ENCODE data around the gene ESR2. TPM values are rescaled to one million over a fixed set of nuclear protein-coding genes. Genes with fewer than 3 reads are reported as not detected.

Gene ESR2
- total and polyA plus RNA-seq, 2 experiments from 2014 or later: 1.00 TPM; not detected in 1

- no peak overlapping the region for H3K4me3 ChIP-seq
- TF ChIP-seq EZH2 (IDR thresholded peaks at IDR 0.05; ENCODE audit: borderline replicate concordance) (no peak), EZH2phosphoT487 (IDR thresholded peaks at IDR 0.05; ENCODE audit: low read depth, severe bottlenecking, unreplicated experiment) (no peak)
- TF ChIP-seq, protein P1, sequence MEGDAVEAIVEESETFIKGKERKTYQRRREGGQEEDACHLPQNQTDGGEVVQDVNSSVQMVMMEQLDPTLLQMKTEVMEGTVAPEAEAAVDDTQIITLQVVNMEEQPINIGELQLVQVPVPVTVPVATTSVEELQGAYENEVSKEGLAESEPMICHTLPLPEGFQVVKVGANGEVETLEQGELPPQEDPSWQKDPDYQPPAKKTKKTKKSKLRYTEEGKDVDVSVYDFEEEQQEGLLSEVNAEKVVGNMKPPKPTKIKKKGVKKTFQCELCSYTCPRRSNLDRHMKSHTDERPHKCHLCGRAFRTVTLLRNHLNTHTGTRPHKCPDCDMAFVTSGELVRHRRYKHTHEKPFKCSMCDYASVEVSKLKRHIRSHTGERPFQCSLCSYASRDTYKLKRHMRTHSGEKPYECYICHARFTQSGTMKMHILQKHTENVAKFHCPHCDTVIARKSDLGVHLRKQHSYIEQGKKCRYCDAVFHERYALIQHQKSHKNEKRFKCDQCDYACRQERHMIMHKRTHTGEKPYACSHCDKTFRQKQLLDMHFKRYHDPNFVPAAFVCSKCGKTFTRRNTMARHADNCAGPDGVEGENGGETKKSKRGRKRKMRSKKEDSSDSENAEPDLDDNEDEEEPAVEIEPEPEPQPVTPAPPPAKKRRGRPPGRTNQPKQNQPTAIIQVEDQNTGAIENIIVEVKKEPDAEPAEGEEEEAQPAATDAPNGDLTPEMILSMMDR (IDR thresholded peaks at IDR 0.05; ENCODE audit: poor library complexity): no peak
- no peaks in the 10 kb centered on the region for H3K27me3 ChIP-seq
- no peak for DNase-seq (ENCODE audit: low spot score)
- H3K9me2 ChIP-seq (replicated peaks; ENCODE audit: insufficient read depth): no peaks in the 10 kb centered on the region
- H3K36me3 ChIP-seq (replicated peaks; ENCODE audit: insufficient read depth, low read depth): no peaks in the 10 kb centered on the region
- no peak overlapping the region for H2AFZ ChIP-seq
- H3K4me2 ChIP-seq: no peak overlapping the region
- H4K20me1 ChIP-seq (ENCODE audit: insufficient read depth, poor library complexity, severe bottlenecking): no peaks in the 10 kb centered on the region
- H3K27ac ChIP-seq: no peak overlapping the region
- H3K9me3 ChIP-seq (ENCODE audit: low read depth): no peaks in the 10 kb centered on the region
- no peaks in the 10 kb centered on the region for H3K79me2 ChIP-seq
- H3K4me1 ChIP-seq (ENCODE audit: insufficient read depth): peaks cover 16% of the 10 kb centered on the region
- WGBS (ENCODE audit: low lambda C conversion rate, missing lambda C conversion rate): 94% methylated on average over 13 of the region's 13 CpGs
Observed at GRCh38 chr14:64215978-64216377, 78.2 kb downstream of the ESR2 start.

DNA sequence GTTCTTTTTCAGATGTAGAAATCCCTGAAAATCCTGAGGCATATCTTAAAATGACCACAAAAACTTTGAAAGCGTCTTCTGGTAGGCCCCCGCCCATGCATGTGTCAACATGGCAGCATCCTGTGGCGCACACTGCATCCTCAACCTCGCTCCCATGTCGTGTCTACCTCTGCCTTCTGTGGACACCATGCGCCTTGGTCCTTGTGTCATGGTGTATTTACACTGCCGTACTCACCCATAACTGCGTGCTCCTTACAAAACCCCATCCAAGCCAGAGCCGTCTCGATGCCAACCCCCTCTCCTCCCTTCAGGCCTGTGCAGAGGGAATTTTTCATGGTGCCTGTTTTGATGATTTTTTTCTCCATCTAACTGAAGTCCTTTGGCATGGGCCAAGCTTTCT is 78.9 kb downstream of the ESR2 start:
- DNase-seq (ENCODE audit: low spot score): no peak
- Histone ChIP-seq H4K20me1 (ENCODE audit: insufficient read depth, poor library complexity, severe bottlenecking) (no peaks in the 10 kb centered on the region), H2AFZ (no peak overlapping the region), H3K79me2 (no peaks in the 10 kb centered on the region), H3K9me2 (replicated peaks; ENCODE audit: insufficient read depth) (no peaks in the 10 kb centered on the region), H3K36me3 (replicated peaks; ENCODE audit: insufficient read depth, low read depth) (no peaks in the 10 kb centered on the region), H3K9me3 (ENCODE audit: low read depth) (no peaks in the 10 kb centered on the region), H3K4me1 (ENCODE audit: insufficient read depth) (peaks cover 16% of the 10 kb centered on the region), H3K27ac (no peak overlapping the region), H3K4me3 (no peak overlapping the region), H3K4me2 (no peak overlapping the region), H3K27me3 (no peaks in the 10 kb centered on the region)
- WGBS (ENCODE audit: low lambda C conversion rate, missing lambda C conversion rate): 99% methylated on average over 10 of the region's 10 CpGs
- TF ChIP-seq EZH2 (IDR thresholded peaks at IDR 0.05; ENCODE audit: borderline replicate concordance) (no peak), EZH2phosphoT487 (IDR thresholded peaks at IDR 0.05; ENCODE audit: low read depth, severe bottlenecking, unreplicated experiment) (no peak)
- TF ChIP-seq, protein P1 (IDR thresholded peaks at IDR 0.05; ENCODE audit: poor library complexity): no peak

- no peaks in the 10 kb centered on the region for H3K27me3 ChIP-seq
- H3K9me3 ChIP-seq (ENCODE audit: low read depth): no peaks in the 10 kb centered on the region
- peak overlapping the region; percentile 14 for H3K4me2 ChIP-seq
- H3K9me2 ChIP-seq (replicated peaks; ENCODE audit: insufficient read depth): no peaks in the 10 kb centered on the region
- 93% methylated on average over 15 of the region's 15 CpGs for WGBS (ENCODE audit: low lambda C conversion rate, missing lambda C conversion rate)
- H3K27ac ChIP-seq: peak overlapping the region; percentile 84
- no peaks in the 10 kb centered on the region for H3K36me3 ChIP-seq (replicated peaks; ENCODE audit: insufficient read depth, low read depth)
- H3K79me2 ChIP-seq: no peaks in the 10 kb centered on the region
- H3K4me3 ChIP-seq: no peak overlapping the region
- DNase-seq (ENCODE audit: low spot score): no peak
- no peaks in the 10 kb centered on the region for H4K20me1 ChIP-seq (ENCODE audit: insufficient read depth, poor library complexity, severe bottlenecking)
- H3K4me1 ChIP-seq (ENCODE audit: insufficient read depth): peaks cover 16% of the 10 kb centered on the region
- TF ChIP-seq, protein P1 (IDR thresholded peaks at IDR 0.05; ENCODE audit: poor library complexity): no peak
- no peak for TF ChIP-seq EZH2 (IDR thresholded peaks at IDR 0.05; ENCODE audit: borderline replicate concordance)
- TF ChIP-seq EZH2phosphoT487 (IDR thresholded peaks at IDR 0.05; ENCODE audit: low read depth, severe bottlenecking, unreplicated experiment): no peak
- no peak overlapping the region for H2AFZ ChIP-seq
Observed at GRCh38 chr14:64213853-64214570, 80.2 kb downstream of the ESR2 start.

Measured in hepatocyte (in vitro differentiated cells).